CD14-positive monocyte (primary cell): ENCODE measurements around the gene CD248. TPM values are rescaled to one million over a fixed set of nuclear protein-coding genes. Genes with fewer than 3 reads are reported as not detected.
A peak's percentile ranks its signal among the peaks of the same experiment; 100 is the strongest.

ENCODE experiments used
- DNase-seq, 3 donors: peaks; one replicate each; pipeline ENCODE4 v3.0.0-alpha.2; 2011 to 2022
- H2AFZ ChIP-seq: 2 replicates; pipeline ENCODE4 v1.6.0; 2012; ENCODE audit warnings: mild to moderate bottlenecking, low read depth, low read length, inconsistent platforms; ENCODE audit not compliant: insufficient read depth, poor library complexity, severe bottlenecking
- H3K27ac ChIP-seq, 2 donors: 1 replicate in 1 of 2; 2 replicates in 1 of 2; pipeline ENCODE4 v1.5.1; 2012 to 2013; ENCODE audit warnings: low read length in 2 of 2, control low read depth in 1 of 2, inconsistent platforms in 1 of 2, low read depth in 1 of 2, mild to moderate bottlenecking in 1 of 2
- H3K27me3 ChIP-seq, 2 donors: one replicate each; pipeline versions ENCODE4 v1.6.0 to v1.6.1; 2011 to 2013; ENCODE audit warnings: low read length in 2 of 2; ENCODE audit not compliant: control insufficient read depth in 2 of 2, insufficient read depth in 2 of 2
- H3K36me3 ChIP-seq, 2 donors: replicated peaks in 1 of 2; 1 replicate in 1 of 2; 2 replicates in 1 of 2; pipeline versions ENCODE4 v1.5.1 to v1.6.1; 2012 to 2013; ENCODE audit warnings: low read length in 2 of 2, control low read depth in 1 of 2, inconsistent platforms in 1 of 2, mild to moderate bottlenecking in 1 of 2; ENCODE audit not compliant: insufficient read depth in 2 of 2, control insufficient read depth in 1 of 2
- H3K4me1 ChIP-seq, 2 donors: 1 replicate in 1 of 2; 2 replicates in 1 of 2; pipeline versions ENCODE4 v1.5.1 to v1.6.1; 2012 to 2013; ENCODE audit warnings: low read length in 2 of 2, control low read depth in 1 of 2, inconsistent platforms in 1 of 2, mild to moderate bottlenecking in 1 of 2, moderate library complexity in 1 of 2; ENCODE audit not compliant: insufficient read depth in 2 of 2, control insufficient read depth in 1 of 2
- H3K4me2 ChIP-seq: replicated peaks from 2 replicates; pipeline ENCODE3; 2012; ENCODE audit warnings: low read length, moderate library complexity, mild to moderate bottlenecking; ENCODE audit not compliant: poor library complexity, severe bottlenecking; ENCODE audit errors: extremely low read depth
- H3K4me3 ChIP-seq, 3 experiments: fragments of 200-600 bp in 1 of 3; sonication (generic) in 1 of 3; replicated peaks in 1 of 3; 1 replicate in 2 of 3; 2 replicates in 1 of 3; pipeline ENCODE4 v1.5.1; 2011 to 2013; ENCODE audit warnings: low read length in 3 of 3, mild to moderate bottlenecking in 3 of 3, control low read depth in 2 of 3, low read depth in 2 of 3, inconsistent platforms in 1 of 3, moderate library complexity in 1 of 3
- H3K79me2 ChIP-seq: 2 replicates; pipeline ENCODE4 v1.6.0; 2012; ENCODE audit warnings: mild to moderate bottlenecking, control low read depth, inconsistent platforms, low read length, moderate library complexity; ENCODE audit not compliant: insufficient read depth
- H3K9ac ChIP-seq: 2 replicates; pipeline ENCODE4 v1.6.0; 2017; ENCODE audit warnings: low read length, mild to moderate bottlenecking; ENCODE audit not compliant: insufficient read depth, poor library complexity, severe bottlenecking
- H3K9me3 ChIP-seq, 2 donors: replicated peaks in 1 of 2; 1 replicate in 1 of 2; 2 replicates in 1 of 2; pipeline versions ENCODE4 v1.5.1 to v1.6.1; 2012 to 2013; ENCODE audit warnings: low read length in 2 of 2, control low read depth in 1 of 2; ENCODE audit not compliant: control insufficient read depth in 1 of 2, insufficient read depth in 1 of 2
- H4K20me1 ChIP-seq: 2 replicates; pipeline ENCODE4 v1.6.0; 2012; ENCODE audit warnings: mild to moderate bottlenecking, low read length, control low read depth, moderate library complexity; ENCODE audit not compliant: insufficient read depth
- H3K27ac Mint-ChIP-seq, 7 donors: one replicate each; pipeline ENCODE4 v1.8.0; 2020; ENCODE audit warnings: mild to moderate bottlenecking in 7 of 7, mixed read lengths in 7 of 7, moderate library complexity in 6 of 7, inconsistent platforms in 2 of 7
- H3K27me3 Mint-ChIP-seq, 3 donors: one replicate each; pipeline ENCODE4 v1.8.0; 2021 to 2022; ENCODE audit warnings: low read depth in 3 of 3, mild to moderate bottlenecking in 3 of 3, mixed read lengths in 3 of 3, moderate library complexity in 3 of 3, inconsistent platforms in 1 of 3
- H3K36me3 Mint-ChIP-seq, 2 donors: one replicate each; pipeline ENCODE4 v1.8.0; 2020; ENCODE audit warnings: mixed read lengths in 2 of 2, inconsistent platforms in 1 of 2, mild to moderate bottlenecking in 1 of 2
- H3K4me1 Mint-ChIP-seq: one replicate; pipeline ENCODE4 v1.8.0; 2020; ENCODE audit warnings: mild to moderate bottlenecking, mixed read lengths
- H3K4me3 Mint-ChIP-seq, 2 donors: one replicate each; pipeline ENCODE4 v1.8.0; 2020; ENCODE audit warnings: mild to moderate bottlenecking in 2 of 2, mixed read lengths in 2 of 2, moderate library complexity in 1 of 2
- H3K9me3 Mint-ChIP-seq, 7 donors: one replicate each; pipeline ENCODE4 v1.8.0; 2020 to 2022; ENCODE audit warnings: mixed read lengths in 7 of 7, mild to moderate bottlenecking in 6 of 7, moderate library complexity in 6 of 7, inconsistent platforms in 2 of 7
- CTCF ChIP-seq: fragments of 200-600 bp; IDR thresholded peaks from one replicate; pipeline ENCODE4 v1.8.0; 2022; ENCODE audit warnings: antibody characterized with exemption, mild to moderate bottlenecking
- WGBS: methylation state at CpG from one replicate; pipeline ENCODE4 v1.1.5; 2013; ENCODE audit warnings: missing lambda C conversion rate; ENCODE audit not compliant: insufficient coverage; 5-methylcytosine and 5-hydroxymethylcytosine counted together
- intact Hi-C, 2 donors: fragments of 100-400 bp; cut with micrococcal nuclease; formaldehyde crosslinking; loops; one replicate each; pipeline versions ENCODE4 v1.15.0 to v1.15.1; 2023
- polyA plus RNA-seq, 3 donors: library from polyadenylated mRNA; depleted of rRNA in 1 of 3; unstranded in 2 of 3; stranded (reverse) in 1 of 3; fragments of 300-500 nt in 2 of 3; fragments of >200 nt in 1 of 3; fragmentation: Illumina TruSeq in 2 of 3; gene quantifications; 1 replicate in 2 of 3; 2 replicates in 1 of 3; pipeline ENCODE4 v1.2.3, GENCODE V29; 2012 to 2021

Gene CD248
- polyA plus RNA-seq, 3 donors: 0.05 to 0.13 TPM; not detected in 1

- peak overlapping the region; percentile 35 to 83 for H3K4me3 Mint-ChIP-seq
- no peak overlapping the region for H3K4me3 ChIP-seq
- peaks cover 0 to 7% (median 4%) of the 10 kb centered on the region in 7 donors for H3K9me3 Mint-ChIP-seq
- no peak overlapping the region for H3K9ac ChIP-seq
- H3K4me2 ChIP-seq: peak overlapping the region; percentile 73
- intact Hi-C loops: no loop called here
- DNase-seq: no peak
- peaks cover 4 to 7% of the 10 kb centered on the region in 2 donors for H3K36me3 Mint-ChIP-seq
- no peak overlapping the region for H2AFZ ChIP-seq
- 58% methylated on average over 14 of the region's 17 CpGs for WGBS
- TF ChIP-seq CTCF: no peak
- peaks cover 26 to 32% of the 10 kb centered on the region in 2 donors for H3K4me1 ChIP-seq
- no peak overlapping the region for H3K27ac Mint-ChIP-seq
- H3K27ac ChIP-seq: no peak overlapping the region
- H3K4me1 Mint-ChIP-seq: peaks cover 25% of the 10 kb centered on the region
- peaks cover 24 to 49% of the 10 kb centered on the region in 2 donors for H3K27me3 ChIP-seq
- peaks cover 39 to 56% (median 42%) of the 10 kb centered on the region in 3 donors for H3K27me3 Mint-ChIP-seq
- no peaks in the 10 kb centered on the region for H3K79me2 ChIP-seq
- H4K20me1 ChIP-seq: no peaks in the 10 kb centered on the region
- H3K9me3 ChIP-seq: peaks cover 0 to 11% of the 10 kb centered on the region in 2 donors
- no peaks in the 10 kb centered on the region for H3K36me3 ChIP-seq
Observed at GRCh38 chr11:66292543-66293332, 24.1 kb downstream of the CD248 start.

GRCh38 chr11:66291706-66292542 is 24.9 kb downstream of the CD248 start, which contains the start of gene TMEM151A:
Gene TMEM151A, plus strand, starts transcription at chr11:66291894. Its CDS starts 120 bp downstream, at chr11:66292014.
- peak within 1 kb of the TSS; percentile 37 to 94 for H3K4me3 Mint-ChIP-seq

More at GRCh38 chr11:66291706-66292542, 24.9 kb downstream of the CD248 start, which contains the start of gene TMEM151A:
- WGBS: 3% methylated on average over 95 of the region's 95 CpGs
- intact Hi-C loops: no loop called here
- Mint-ChIP-seq H3K27me3 (peaks cover 39 to 51% (median 39%) of the 10 kb centered on the region in 3 donors), H3K27ac (no peak within 1 kb of the TSS), H3K4me1 (peaks cover 33% of the 10 kb centered on the region), H3K9me3 (peaks cover 0 to 7% (median 4%) of the 10 kb centered on the region in 7 donors), H3K36me3 (peaks cover 4 to 7% of the 10 kb centered on the region in 2 donors)
- Histone ChIP-seq H3K79me2 (no peaks in the 10 kb centered on the region), H3K4me1 (peaks cover 34 to 40% of the 10 kb centered on the region in 2 donors), H3K9me3 (peaks cover 0 to 11% of the 10 kb centered on the region in 2 donors), H3K4me3 (peak within 1 kb of the TSS in 1 of 3 experiments; percentile 66), H3K27ac (no peak within 1 kb of the TSS), H3K36me3 (no peaks in the 10 kb centered on the region), H2AFZ (no peak within 1 kb of the TSS), H3K9ac (no peak within 1 kb of the TSS), H4K20me1 (no peaks in the 10 kb centered on the region), H3K4me2 (peak within 1 kb of the TSS; percentile 73), H3K27me3 (peaks cover 24 to 44% of the 10 kb centered on the region in 2 donors)
- no peak for DNase-seq
- no peak for TF ChIP-seq CTCF
